PC-9 (cell line): ENCODE results near the gene EWSR1. TPM values are rescaled to one million over a fixed set of nuclear protein-coding genes. Genes with fewer than 3 reads are reported as not detected.
"Not testable (repeated sequence)": the region's sequence is repeated elsewhere in the genome, so short reads cannot be mapped to it uniquely, and the experiment has no call there.

Experiments
- Bru-seq: library from RNA; stranded (reverse); fragments of 400-500 nt; gene quantifications from one replicate; lab custom pipeline; 2021; lab: Mats Ljungman, UMichigan
- BruChase-seq, 2 experiments: library from RNA; stranded (reverse); fragments of 400-500 nt; gene quantifications; one replicate each; lab custom pipeline; 2021; lab: Mats Ljungman, UMichigan
- BruUV-seq: library from RNA; stranded (reverse); fragments of 400-500 nt; replicated peaks from 2 replicates; lab custom pipeline; 2021; lab: Mats Ljungman, UMichigan
- CTCF ChIA-PET: fragments of 300-600 bp; sonication (Branson Sonifier 250); formaldehyde crosslinking; loops from one replicate; lab custom pipeline; 2022; ENCODE audit warnings: antibody characterized with exemption; lab: Charles Lee
- POLR2A ChIA-PET: fragments of 300-600 bp; sonication (Branson Sonifier 250); formaldehyde crosslinking; loops from one replicate; lab custom pipeline; 2022; ENCODE audit warnings: antibody characterized with exemption; ENCODE audit not compliant: unreplicated experiment; lab: Charles Lee
- DNase-seq, 2 experiments: peaks; one replicate each; pipeline versions ENCODE4 v3.0.0 to v3.0.0-alpha.2; 2015 to 2022; ENCODE audit warnings: mixed read lengths in 1 of 2
- H2AFZ ChIP-seq: fragments of 200-600 bp; sonication (generic); 2 replicates; pipeline ENCODE4 v1.8.1; 2017; ENCODE audit warnings: antibody characterized with exemption
- H3F3A ChIP-seq: fragments of 200-600 bp; sonication (generic); 2 replicates; pipeline ENCODE4 v1.8.1; 2017; ENCODE audit warnings: antibody characterized with exemption, mild to moderate bottlenecking, low read depth; ENCODE audit not compliant: insufficient read depth
- H3K27ac ChIP-seq: fragments of 200-600 bp; sonication (generic); 2 replicates; pipeline ENCODE4 v1.6.1; 2016; ENCODE audit warnings: mixed run types
- H3K27me3 ChIP-seq: fragments of 200-600 bp; sonication (generic); 2 replicates; pipeline ENCODE4 v1.6.1; 2016; ENCODE audit warnings: low read depth, mixed run types; ENCODE audit not compliant: insufficient read depth
- H3K36me3 ChIP-seq: fragments of 200-600 bp; sonication (generic); 2 replicates; pipeline ENCODE4 v1.6.1; 2016; ENCODE audit warnings: low read depth, mixed run types
- H3K4me1 ChIP-seq: fragments of 200-600 bp; sonication (generic); replicated peaks from 2 replicates; pipeline ENCODE4 v1.6.1; 2016; ENCODE audit warnings: mixed run types; ENCODE audit not compliant: insufficient read depth
- H3K4me2 ChIP-seq: fragments of 200-600 bp; sonication (generic); 2 replicates; pipeline ENCODE4 v1.6.1; 2017; ENCODE audit warnings: mixed run types
- H3K4me3 ChIP-seq: fragments of 200-600 bp; sonication (generic); 2 replicates; pipeline ENCODE4 v1.6.1; 2016; ENCODE audit warnings: mixed run types
- H3K79me2 ChIP-seq: fragments of 200-600 bp; sonication (generic); 2 replicates; pipeline ENCODE4 v1.6.1; 2017; ENCODE audit warnings: low read depth, mixed run types
- H3K9me2 ChIP-seq: fragments of 200-600 bp; sonication (generic); 2 replicates; pipeline ENCODE4 v1.8.1; 2017; ENCODE audit warnings: mild to moderate bottlenecking; ENCODE audit not compliant: insufficient read depth
- H3K9me3 ChIP-seq: fragments of 200-600 bp; sonication (generic); 2 replicates; pipeline ENCODE4 v1.8.1; 2016; ENCODE audit warnings: low read depth; ENCODE audit not compliant: insufficient read depth
- H4K20me1 ChIP-seq: fragments of 200-600 bp; sonication (generic); 2 replicates; pipeline ENCODE4 v1.8.1; 2017; ENCODE audit not compliant: insufficient read depth
- EZH2 ChIP-seq: fragments of 200-600 bp; sonication (generic); IDR thresholded peaks from 2 replicates; pipeline ENCODE4 v1.8.0; 2017; ENCODE audit warnings: antibody characterized with exemption, low read depth
- intact Hi-C: fragments of 100-400 bp; cut with micrococcal nuclease; formaldehyde crosslinking; loops from one replicate; pipeline ENCODE4 v1.10.0; 2022; ENCODE audit not compliant: unreplicated experiment
- long read RNA-seq: library from polyadenylated mRNA; stranded (forward); transcript quantifications from one replicate; pipeline ENCODE4 v2.0.0, GENCODE V29; 2022
- total RNA-seq: library from RNA; stranded (reverse); gene quantifications from 2 replicates; pipeline ENCODE4 v1.2.3, GENCODE V29; 2021
- TF ChIP-seq, protein P1 (sequence below): fragments of 200-600 bp; sonication (generic); conservative IDR thresholded peaks from 2 replicates; pipeline ENCODE4 v1.6.1; 2017; ENCODE audit warnings: mixed run types, antibody characterized with exemption, mild to moderate bottlenecking, moderate library complexity

Gene EWSR1
- total RNA-seq, result 136 and 200 TPM in 2 replicates
- percentile 97 among the genes with signal in this experiment for Bru-seq, nascent RNA
- BruChase-seq, experiment 1, labeled RNA remaining after a 2-hour chase, result percentile 96 among the genes with signal in this experiment
- percentile 94 among the genes with signal in this experiment for BruChase-seq, experiment 2, labeled RNA remaining after a 6-hour chase
- long read RNA-seq, transcript EWSR1-207 (17 exons, 2,207 nt), result major isoform, 93 of 306 reads
- long read RNA-seq, transcript EWSR1-215 (8 exons, 2,630 nt), result minor isoform, 7 of 306 reads
- long read RNA-seq, transcript EWSR1-206 (17 exons, 2,654 nt), result minor isoform, 81 of 306 reads
- long read RNA-seq, partial matches to known transcripts, result 83 of 306 reads
- long read RNA-seq, other reads (novel, unspliced or antisense), result 40 of 306 reads

DNA sequence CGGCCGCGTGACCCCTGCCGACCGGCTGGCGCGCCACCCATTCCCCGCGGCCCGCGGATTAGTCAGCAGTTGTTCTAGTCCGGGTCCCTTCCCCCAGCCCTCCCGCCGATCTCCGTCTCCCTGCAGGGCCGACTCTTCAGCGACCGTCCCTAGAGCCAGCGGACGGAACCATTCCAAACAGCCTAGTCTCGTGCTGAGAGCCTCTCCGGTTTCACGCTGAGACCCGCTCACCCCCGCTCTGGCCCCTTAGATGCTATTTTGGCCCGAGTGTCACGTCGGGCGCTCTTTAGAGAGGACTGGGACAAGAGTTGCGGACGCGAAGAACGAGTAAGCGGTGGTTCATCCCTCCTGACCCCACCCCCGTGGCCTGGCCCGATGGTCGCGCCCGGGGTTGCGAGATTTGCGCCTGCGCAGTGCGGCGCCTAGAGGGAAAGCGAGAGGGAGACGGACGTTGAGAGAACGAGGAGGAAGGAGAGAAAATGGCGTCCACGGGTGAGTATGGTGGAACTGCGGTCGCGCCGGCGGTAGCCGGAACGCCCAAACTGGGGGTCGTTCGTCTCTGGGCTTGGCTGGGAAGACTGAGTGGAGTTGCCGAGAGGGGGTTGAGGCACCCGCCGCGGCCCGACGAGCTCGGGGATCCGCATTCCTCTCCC, at the start of gene EWSR1, which contains the start of gene RHBDD3:
Gene EWSR1 (plus strand): TSS at position 411 of the 653 bp plus-strand sequence. CDS start 69 bp downstream, at position 480.
Gene RHBDD3 (minus strand): TSS at position 124 of the 653 bp plus-strand sequence. CDS start 2,355 bp downstream, outside the sequence.
- ChIA-PET POLR2A (interaction anchor here (0.6 to 0.7 kb wide), 2 partner anchors 366 to 440 kb away, joined by 3 to 4 read pairs; no protein-coding TSS in a partner anchor), CTCF (interaction anchor here (0.6 kb wide), 1 partner anchor 35 kb away, joined by 6 read pairs; no protein-coding TSS in a partner anchor)
- no peak for TF ChIP-seq EZH2
- TF ChIP-seq, protein P1, sequence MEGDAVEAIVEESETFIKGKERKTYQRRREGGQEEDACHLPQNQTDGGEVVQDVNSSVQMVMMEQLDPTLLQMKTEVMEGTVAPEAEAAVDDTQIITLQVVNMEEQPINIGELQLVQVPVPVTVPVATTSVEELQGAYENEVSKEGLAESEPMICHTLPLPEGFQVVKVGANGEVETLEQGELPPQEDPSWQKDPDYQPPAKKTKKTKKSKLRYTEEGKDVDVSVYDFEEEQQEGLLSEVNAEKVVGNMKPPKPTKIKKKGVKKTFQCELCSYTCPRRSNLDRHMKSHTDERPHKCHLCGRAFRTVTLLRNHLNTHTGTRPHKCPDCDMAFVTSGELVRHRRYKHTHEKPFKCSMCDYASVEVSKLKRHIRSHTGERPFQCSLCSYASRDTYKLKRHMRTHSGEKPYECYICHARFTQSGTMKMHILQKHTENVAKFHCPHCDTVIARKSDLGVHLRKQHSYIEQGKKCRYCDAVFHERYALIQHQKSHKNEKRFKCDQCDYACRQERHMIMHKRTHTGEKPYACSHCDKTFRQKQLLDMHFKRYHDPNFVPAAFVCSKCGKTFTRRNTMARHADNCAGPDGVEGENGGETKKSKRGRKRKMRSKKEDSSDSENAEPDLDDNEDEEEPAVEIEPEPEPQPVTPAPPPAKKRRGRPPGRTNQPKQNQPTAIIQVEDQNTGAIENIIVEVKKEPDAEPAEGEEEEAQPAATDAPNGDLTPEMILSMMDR, result no peak
- H3K79me2 ChIP-seq, result peaks cover 69% of the 10 kb centered on the region
- peak within 1 kb of the TSS; percentile 82 for H2AFZ ChIP-seq
- H3F3A ChIP-seq, result peaks cover 23% of the 10 kb centered on the region
- H3K27me3 ChIP-seq, result no peaks in the 10 kb centered on the region
- peak; percentile 84 to 90 for DNase-seq
- peak within 1 kb of the TSS; percentile 99 for H3K4me2 ChIP-seq
- peak within 1 kb of the TSS; percentile 88 for H3K4me3 ChIP-seq
- H3K4me1 ChIP-seq, result peaks cover 32% of the 10 kb centered on the region
- H3K36me3 ChIP-seq, result peaks cover 41% of the 10 kb centered on the region
- intact Hi-C loops, result no loop called here
- peak within 1 kb of the TSS; percentile 94 for H3K27ac ChIP-seq
- H4K20me1 ChIP-seq, result peaks cover 42% of the 10 kb centered on the region
- no peaks in the 10 kb centered on the region for H3K9me2 ChIP-seq
- no TSS peak for BruUV-seq
- no peaks in the 10 kb centered on the region for H3K9me3 ChIP-seq

- H3K4me2 ChIP-seq, result no peak overlapping the region
- H3F3A ChIP-seq, result no peaks in the 10 kb centered on the region
- H3K27ac ChIP-seq, result no peak overlapping the region
- H3K9me3 ChIP-seq, result no peaks in the 10 kb centered on the region
- no peaks in the 10 kb centered on the region for H3K9me2 ChIP-seq
- no peaks in the 10 kb centered on the region for H3K4me1 ChIP-seq
- no TSS peak for BruUV-seq
- H3K4me3 ChIP-seq, result no peak overlapping the region
- CTCF ChIA-PET, result no interaction called here
- intact Hi-C loops, result no loop called here
- peaks cover 8% of the 10 kb centered on the region; the same call in 1 of the 2 replicates for H3K27me3 ChIP-seq
- no peak for TF ChIP-seq EZH2
- no peak for DNase-seq
- no peaks in the 10 kb centered on the region for H4K20me1 ChIP-seq
- no peaks in the 10 kb centered on the region for H3K36me3 ChIP-seq
- POLR2A ChIA-PET, result no interaction called here
- no peak overlapping the region for H2AFZ ChIP-seq
- no peaks in the 10 kb centered on the region for H3K79me2 ChIP-seq
Measured at GRCh38 chr22:29218758-29219408, 49.2 kb upstream of the EWSR1 start.

GRCh38 chr22:29219409-29219782, 48.7 kb upstream of the EWSR1 start:
- H3F3A ChIP-seq, H3K4me3 ChIP-seq, H3K79me2 ChIP-seq, H3K9me2 ChIP-seq, H3K36me3 ChIP-seq, H3K4me2 ChIP-seq, H2AFZ ChIP-seq, H4K20me1 ChIP-seq, H3K9me3 ChIP-seq, intact Hi-C loops, CTCF ChIA-PET, BruUV-seq, H3K27ac ChIP-seq, DNase-seq, H3K27me3 ChIP-seq, H3K4me1 ChIP-seq, POLR2A ChIA-PET: not testable (repeated sequence)
